ENCODE data around the gene FAM167B. TPM values are rescaled to one million over a fixed set of nuclear protein-coding genes. Genes with fewer than 3 reads are reported as not detected.
"Not testable (repeated sequence)": the region's sequence is repeated elsewhere in the genome, so short reads cannot be mapped to it uniquely, and the experiment has no call there.

FAM167B gene
- total and polyA plus RNA-seq, 4 donors, result 3.6 to 11.8 (median 6.7) TPM

GRCh38 chr1:32286763-32287162, 39.7 kb downstream of the FAM167B start:
- Histone ChIP-seq H3K27ac (ENCODE audit: low read depth in 1 of 2, low read length in 2 of 2) (no peak overlapping the region), H3K36me3 (ENCODE audit: control insufficient read depth in 1 of 2, insufficient read depth in 2 of 2, low read length in 1 of 2) (no peaks in the 10 kb centered on the region), H3K9me3 (ENCODE audit: control insufficient read depth, low read length) (no peaks in the 10 kb centered on the region), H3K27me3 (ENCODE audit: control insufficient read depth in 1 of 2, insufficient read depth in 2 of 2, low read length in 1 of 2) (no peaks in the 10 kb centered on the region), H3K4me1 (ENCODE audit: control insufficient read depth in 1 of 2, insufficient read depth in 2 of 2, low read length in 2 of 2) (no peaks in the 10 kb centered on the region), H3K4me3 (ENCODE audit: low read length in 2 of 2) (no peak overlapping the region)
- 97 to 100% methylated on average over 4 of the region's 4 CpGs for WGBS, 2 donors
- ATAC-seq (ENCODE audit: low FRiP score) (no peak), DNase-seq (no peak)
- intact Hi-C loops (cut with DNase I), result no loop called here

- H3K36me3 ChIP-seq (ENCODE audit: control insufficient read depth in 1 of 2, insufficient read depth in 2 of 2, low read length in 1 of 2), result no peaks in the 10 kb centered on the region
- intact Hi-C loops (cut with DNase I), result no loop called here
- H3K4me1 ChIP-seq (ENCODE audit: control insufficient read depth in 1 of 2, insufficient read depth in 2 of 2, low read length in 2 of 2), result no peaks in the 10 kb centered on the region
- H3K4me3 ChIP-seq (ENCODE audit: low read length in 2 of 2), result no peak overlapping the region
- H3K27me3 ChIP-seq (ENCODE audit: control insufficient read depth in 1 of 2, insufficient read depth in 2 of 2, low read length in 1 of 2), result no peaks in the 10 kb centered on the region
- H3K27ac ChIP-seq (ENCODE audit: low read depth in 1 of 2, low read length in 2 of 2), result no peak overlapping the region
- DNase-seq, result no peak
- ATAC-seq (ENCODE audit: low FRiP score), result no peak
- WGBS, 2 donors, result 93 to 96% methylated on average over 7 of the region's 7 CpGs
- H3K9me3 ChIP-seq (ENCODE audit: control insufficient read depth, low read length), result no peaks in the 10 kb centered on the region
These were observed 42.2 kb downstream of the FAM167B start for GRCh38 chr1:32289256-32289655.

- H3K27me3 ChIP-seq (ENCODE audit: control insufficient read depth in 1 of 2, insufficient read depth in 2 of 2, low read length in 1 of 2), result no peaks in the 10 kb centered on the region
- intact Hi-C loops (cut with DNase I), result no loop called here
- peak overlapping the region; percentile 44 to 51 for H3K4me3 ChIP-seq (ENCODE audit: low read length in 2 of 2)
- H3K4me1 ChIP-seq (ENCODE audit: control insufficient read depth in 1 of 2, insufficient read depth in 2 of 2, low read length in 2 of 2), result no peaks in the 10 kb centered on the region
- no peaks in the 10 kb centered on the region for H3K36me3 ChIP-seq (ENCODE audit: control insufficient read depth in 1 of 2, insufficient read depth in 2 of 2, low read length in 1 of 2)
- no peak for ATAC-seq (ENCODE audit: low FRiP score)
- DNase-seq, result no peak
- H3K27ac ChIP-seq (ENCODE audit: low read depth in 1 of 2, low read length in 2 of 2), result peak overlapping the region in 1 of 2 donors; percentile 60
- H3K9me3 ChIP-seq (ENCODE audit: control insufficient read depth, low read length), result no peaks in the 10 kb centered on the region
- WGBS, 2 donors, result 65 to 70% methylated on average over 10 of the region's 10 CpGs
These were observed 44.2 kb downstream of the FAM167B start for GRCh38 chr1:32291145-32291707.

- DNase-seq (peak; percentile 97), ATAC-seq (ENCODE audit: low FRiP score) (peak; percentile 96)
- H3K27me3 ChIP-seq (ENCODE audit: control insufficient read depth in 1 of 2, insufficient read depth in 2 of 2, low read length in 1 of 2), result no peaks in the 10 kb centered on the region
- no peaks in the 10 kb centered on the region for H3K9me3 ChIP-seq (ENCODE audit: control insufficient read depth, low read length)
- peak within 1 kb of the TSS in 1 of 2 donors; percentile 60 for H3K27ac ChIP-seq (ENCODE audit: low read depth in 1 of 2, low read length in 2 of 2)
- H3K4me3 ChIP-seq (ENCODE audit: low read length in 2 of 2), result peak within 1 kb of the TSS; percentile 44 to 51
- intact Hi-C loops (cut with DNase I), result no loop called here
- no peaks in the 10 kb centered on the region for H3K4me1 ChIP-seq (ENCODE audit: control insufficient read depth in 1 of 2, insufficient read depth in 2 of 2, low read length in 2 of 2)
- H3K36me3 ChIP-seq (ENCODE audit: control insufficient read depth in 1 of 2, insufficient read depth in 2 of 2, low read length in 1 of 2), result no peaks in the 10 kb centered on the region
- WGBS, 2 donors, result 0 to 1% methylated on average over 64 to 67 of the region's 67 CpGs
These were observed 44.9 kb downstream of the FAM167B start, which contains the start of gene HDAC1 for GRCh38 chr1:32291708-32292538. TSS of gene HDAC1 (plus strand) at chr1:32292083. CDS start at chr1:32292170, 87 bp downstream.

GRCh38 chr1:32298211-32298610, 51.2 kb downstream of the FAM167B start:
- H3K4me3 ChIP-seq (ENCODE audit: low read length in 2 of 2); H3K27me3 ChIP-seq (ENCODE audit: control insufficient read depth in 1 of 2, insufficient read depth in 2 of 2, low read length in 1 of 2); H3K36me3 ChIP-seq (ENCODE audit: control insufficient read depth in 1 of 2, insufficient read depth in 2 of 2, low read length in 1 of 2); H3K4me1 ChIP-seq (ENCODE audit: control insufficient read depth in 1 of 2, insufficient read depth in 2 of 2, low read length in 2 of 2); DNase-seq; ATAC-seq (ENCODE audit: low FRiP score); H3K27ac ChIP-seq (ENCODE audit: low read depth in 1 of 2, low read length in 2 of 2); H3K9me3 ChIP-seq (ENCODE audit: control insufficient read depth, low read length); intact Hi-C loops (cut with DNase I): not testable (repeated sequence)
- 93 to 95% methylated on average over 16 of the region's 16 CpGs for WGBS, 2 donors

Other genes with a start within 250 kb of the FAM167B start
- gene KHDRBS1, start 233.4 kb upstream of the FAM167B start, total RNA-seq, result 10 to 100 TPM; 84.9 to 91.2 TPM
- 10 to 100 TPM; 57.0 to 61.8 TPM for gene KHDRBS1, start 233.4 kb upstream of the FAM167B start, polyA plus RNA-seq
- gene TMEM39B, start 174.3 kb upstream of the FAM167B start, total RNA-seq, result 10 to 100 TPM; 14.1 to 21.1 TPM
- 10 to 100 TPM in 1 of 2 donors, 1 to 10 TPM in 1; 3.5 to 16.6 TPM for gene TMEM39B, start 174.3 kb upstream of the FAM167B start, polyA plus RNA-seq
- 10 to 100 TPM; 58.4 to 66.2 TPM for gene KPNA6, start 139.2 kb upstream of the FAM167B start, total RNA-seq
- 10 to 100 TPM in 1 of 2 donors, 1 to 10 TPM in 1; 8.8 to 11.0 TPM for gene KPNA6, start 139.2 kb upstream of the FAM167B start, polyA plus RNA-seq
- 10 to 100 TPM; 46.7 to 55.5 TPM for gene TXLNA, start 67.5 kb upstream of the FAM167B start, total RNA-seq
- 10 to 100 TPM; 14.3 to 23.9 TPM for gene TXLNA, start 67.5 kb upstream of the FAM167B start, polyA plus RNA-seq
- 1 to 10 TPM; 4.8 to 7.1 TPM for gene CCDC28B, start 46.6 kb upstream of the FAM167B start, total RNA-seq
- 10 to 100 TPM in 1 of 2 donors, 1 to 10 TPM in 1; 2.8 to 10.5 TPM for gene CCDC28B, start 46.6 kb upstream of the FAM167B start, polyA plus RNA-seq
- 1 to 10 TPM in 1 of 2 donors, under 1 TPM in 1; 0.62 to 1.4 TPM for gene IQCC, start 41.6 kb upstream of the FAM167B start, total RNA-seq
- gene IQCC, start 41.6 kb upstream of the FAM167B start, polyA plus RNA-seq, result 1 to 10 TPM in 1 of 2 donors, under 1 TPM in 1; 0.50 to 2.4 TPM
- not detected for gene DCDC2B, start 38.1 kb upstream of the FAM167B start, total RNA-seq
- gene DCDC2B, start 38.1 kb upstream of the FAM167B start, polyA plus RNA-seq, result not detected
- 10 to 100 TPM; 18.0 to 24.3 TPM for gene TMEM234, start 24.9 kb upstream of the FAM167B start, total RNA-seq
- gene TMEM234, start 24.9 kb upstream of the FAM167B start, polyA plus RNA-seq, result 10 to 100 TPM; 10.4 to 21.0 TPM
- 100 to 1,000 TPM; 102 to 108 TPM for gene EIF3I, start 24.8 kb upstream of the FAM167B start, total RNA-seq
- gene EIF3I, start 24.8 kb upstream of the FAM167B start, polyA plus RNA-seq, result 100 to 1,000 TPM; 127 to 141 TPM
- 1 to 10 TPM; 2.4 to 4.6 TPM for gene LCK, start 4.0 kb downstream of the FAM167B start, total RNA-seq
- gene LCK, start 4.0 kb downstream of the FAM167B start, polyA plus RNA-seq, result 1 to 10 TPM in 1 of 2 donors, under 1 TPM in 1; 0.18 to 1.6 TPM
- 10 to 100 TPM; 47.9 to 55.5 TPM for gene HDAC1, start 44.9 kb downstream of the FAM167B start, total RNA-seq
- 10 to 100 TPM; 37.2 to 65.5 TPM for gene HDAC1, start 44.9 kb downstream of the FAM167B start, polyA plus RNA-seq
- gene MARCKSL1, start 89.0 kb downstream of the FAM167B start, total RNA-seq, result 10 to 100 TPM; 31.0 to 34.7 TPM
- gene MARCKSL1, start 89.0 kb downstream of the FAM167B start, polyA plus RNA-seq, result 10 to 100 TPM in 1 of 2 donors, 1 to 10 TPM in 1; 4.7 to 10.1 TPM
- gene FAM229A, start 115.3 kb downstream of the FAM167B start, total RNA-seq, result 10 to 100 TPM in 1 of 2 donors, 1 to 10 TPM in 1; 6.5 to 11.7 TPM
- 10 to 100 TPM in 1 of 2 donors, 1 to 10 TPM in 1; 2.3 to 40.1 TPM for gene FAM229A, start 115.3 kb downstream of the FAM167B start, polyA plus RNA-seq
- gene TSSK3, start 115.3 kb downstream of the FAM167B start, total RNA-seq, result 1 to 10 TPM; 1.7 to 2.2 TPM
- gene TSSK3, start 115.3 kb downstream of the FAM167B start, polyA plus RNA-seq, result under 1 TPM in 1 of 2 donors, not detected in 1; 0.41 TPM
- gene BSDC1, start 147.2 kb downstream of the FAM167B start, total RNA-seq, result 10 to 100 TPM; 55.2 to 62.8 TPM
- gene BSDC1, start 147.2 kb downstream of the FAM167B start, polyA plus RNA-seq, result 10 to 100 TPM; 26.4 to 42.9 TPM
- gene ZBTB8B, start 217.8 kb downstream of the FAM167B start, total RNA-seq, result under 1 TPM in 1 of 2 donors, not detected in 1; 0.03 TPM
- gene ZBTB8B, start 217.8 kb downstream of the FAM167B start, polyA plus RNA-seq, result not detected

Data from aorta (tissue), 5 donors.